IMR-90 (cell line): ENCODE measurements around the gene CMSS1. TPM values are rescaled to one million over a fixed set of nuclear protein-coding genes. Genes with fewer than 3 reads are reported as not detected.

ENCODE experiments used
- ATAC-seq: fragments of 200-7000 bp; cut with Tn5 transposase; 2 replicates; pipeline ENCODE4 v1.9.1; 2020; ENCODE audit warnings: low read depth, mild to moderate bottlenecking, moderate library complexity
- BruUV-seq: library from RNA; stranded (reverse); fragments of 400-500 nt; replicated peaks from 2 replicates; lab custom pipeline; 2021; lab: Mats Ljungman, UMichigan
- CTCF ChIA-PET: fragments of 300-600 bp; formaldehyde crosslinking; extraction: SDS; loops from one replicate; lab custom pipeline; 2021; ENCODE audit warnings: antibody characterized with exemption; lab: Yijun Ruan, JAX
- POLR2A ChIA-PET: fragments of 300-600 bp; sonication (Branson Sonifier 250); formaldehyde crosslinking; loops from one replicate; lab custom pipeline; 2022; ENCODE audit warnings: antibody characterized with exemption; ENCODE audit not compliant: unreplicated experiment; lab: Charles Lee
- DNase-seq: peaks from one replicate; pipeline ENCODE4 v3.0.0; 2013
- H2AFZ ChIP-seq: replicated peaks from 2 replicates; pipeline ENCODE3; 2013; ENCODE audit warnings: low read length, mild to moderate bottlenecking; ENCODE audit not compliant: poor library complexity
- H2AK5ac ChIP-seq: 2 replicates; pipeline ENCODE4 v1.6.1; 2013; ENCODE audit warnings: low read depth, low read length, inconsistent platforms
- H2AK9ac ChIP-seq: replicated peaks from 2 replicates; pipeline ENCODE3; 2013; ENCODE audit warnings: mild to moderate bottlenecking, low read depth, low read length, moderate library complexity; ENCODE audit not compliant: poor library complexity
- H2BK120ac ChIP-seq: 2 replicates; pipeline ENCODE4 v1.6.1; 2013; ENCODE audit warnings: low read depth, low read length, inconsistent platforms
- H2BK15ac ChIP-seq: 3 replicates; pipeline ENCODE4 v1.6.1; 2013; ENCODE audit warnings: low read depth, low read length, inconsistent platforms
- H2BK20ac ChIP-seq: 2 replicates; pipeline ENCODE4 v1.6.1; 2013; ENCODE audit warnings: low read depth, mild to moderate bottlenecking, inconsistent platforms, low read length, moderate library complexity
- H2BK5ac ChIP-seq: 2 replicates; pipeline ENCODE4 v1.6.1; 2013; ENCODE audit warnings: mild to moderate bottlenecking, low read depth, low read length, inconsistent platforms; ENCODE audit not compliant: poor library complexity, severe bottlenecking
- H3K14ac ChIP-seq: replicated peaks from 2 replicates; pipeline ENCODE4 v1.6.1; 2013; ENCODE audit warnings: low read depth, low read length, inconsistent platforms
- H3K18ac ChIP-seq: 2 replicates; pipeline ENCODE4 v1.6.1; 2013; ENCODE audit warnings: low read depth, low read length, control low read depth
- H3K23ac ChIP-seq: 2 replicates; pipeline ENCODE4 v1.6.1; 2013; ENCODE audit warnings: low read depth, low read length, inconsistent platforms
- H3K27ac ChIP-seq: 2 replicates; pipeline ENCODE4 v1.5.1; 2013; ENCODE audit warnings: mild to moderate bottlenecking, control low read depth, low read length; ENCODE audit not compliant: insufficient read depth
- H3K27me3 ChIP-seq: 2 replicates; pipeline ENCODE4 v1.6.1; 2013; ENCODE audit warnings: low read length; ENCODE audit not compliant: control insufficient read depth, insufficient read depth
- H3K36me3 ChIP-seq: 2 replicates; pipeline ENCODE4 v1.6.1; 2013; ENCODE audit warnings: low read length, mixed read lengths; ENCODE audit not compliant: control insufficient read depth, insufficient read depth
- H3K4ac ChIP-seq: 2 replicates; pipeline ENCODE4 v1.6.1; 2013; ENCODE audit warnings: low read depth, low read length, inconsistent platforms
- H3K4me1 ChIP-seq: 2 replicates; pipeline ENCODE4 v1.6.1; 2013; ENCODE audit warnings: low read length, mixed read lengths; ENCODE audit not compliant: control insufficient read depth, insufficient read depth
- H3K4me2 ChIP-seq: 2 replicates; pipeline ENCODE4 v1.6.1; 2013; ENCODE audit warnings: low read depth, mild to moderate bottlenecking, control low read depth, low read length, moderate library complexity
- H3K4me3 ChIP-seq: 2 replicates; pipeline ENCODE4 v1.5.1; 2013; ENCODE audit warnings: low read depth, mild to moderate bottlenecking, control low read depth, low read length, moderate library complexity; ENCODE audit not compliant: insufficient read depth
- H3K56ac ChIP-seq: 2 replicates; pipeline ENCODE4 v1.6.1; 2013; ENCODE audit warnings: low read length, inconsistent platforms; ENCODE audit not compliant: insufficient read depth; ENCODE audit errors: extremely low read depth
- H3K79me1 ChIP-seq, 2 experiments: 2 replicates each; pipeline ENCODE4 v1.6.1; 2013; ENCODE audit warnings: low read length in 2 of 2, inconsistent platforms in 1 of 2, low read depth in 1 of 2
- H3K9ac ChIP-seq: 2 replicates; pipeline ENCODE4 v1.6.1; 2013; ENCODE audit warnings: low read depth, low read length, control low read depth
- H3K9me1 ChIP-seq: 2 replicates; pipeline ENCODE4 v1.6.1; 2013; ENCODE audit warnings: low read length, inconsistent platforms; ENCODE audit not compliant: insufficient read depth
- H3K9me3 ChIP-seq: 2 replicates; pipeline ENCODE4 v1.6.1; 2013; ENCODE audit warnings: low read length; ENCODE audit not compliant: control insufficient read depth, insufficient read depth
- H4K20me1 ChIP-seq: 2 replicates; pipeline ENCODE4 v1.6.1; 2013; ENCODE audit warnings: low read length, inconsistent platforms; ENCODE audit not compliant: insufficient read depth
- H4K5ac ChIP-seq: 2 replicates; pipeline ENCODE4 v1.6.1; 2013; ENCODE audit warnings: mild to moderate bottlenecking, low read depth, low read length, control low read depth
- H4K8ac ChIP-seq, 2 experiments: 2 replicates each; pipeline ENCODE4 v1.6.1; 2013; ENCODE audit warnings: low read depth in 2 of 2, low read length in 2 of 2, control low read depth in 1 of 2, inconsistent platforms in 1 of 2
- H4K91ac ChIP-seq: 2 replicates; pipeline ENCODE4 v1.6.1; 2013; ENCODE audit warnings: low read depth, low read length, inconsistent platforms; ENCODE audit not compliant: insufficient read depth
- CTCF ChIP-seq: conservative IDR thresholded peaks from 2 replicates; pipeline ENCODE4 v1.5.1; 2012; ENCODE audit warnings: mild to moderate bottlenecking, low read depth, low read length, improper control_type of control experiment
- NFE2L2 ChIP-seq: fragments of 150-350 bp; IDR thresholded peaks from 2 replicates; pipeline ENCODE4 v1.6.1; 2016; ENCODE audit warnings: low read depth, mild to moderate bottlenecking, low read length
- RFX5 ChIP-seq: IDR thresholded peaks from 2 replicates; pipeline ENCODE4 v1.8.0; 2012; ENCODE audit warnings: low read depth, mild to moderate bottlenecking, low read length, moderate library complexity
- SMC3 ChIP-seq: fragments of 150-350 bp; IDR thresholded peaks from 2 replicates; pipeline ENCODE4 v1.6.1; 2016; ENCODE audit warnings: low read depth, mild to moderate bottlenecking, antibody characterized with exemption, low read length, moderate library complexity
- USF2 ChIP-seq: fragments of 150-350 bp; IDR thresholded peaks from 2 replicates; pipeline ENCODE4 v1.6.1; 2017; ENCODE audit warnings: mild to moderate bottlenecking, antibody characterized with exemption, low read length, low read depth
- WGBS, 2 experiments: methylation state at CpG; one replicate each; pipeline versions ENCODE4 v1.1.5 to v1.1.7; 2013; ENCODE audit warnings: missing lambda C conversion rate in 2 of 2; ENCODE audit not compliant: insufficient read length in 1 of 2; ENCODE audit errors: extremely low coverage in 2 of 2; 5-methylcytosine and 5-hydroxymethylcytosine counted together
- dilution Hi-C: fragments of 300-500 bp; cut with HindIII; formaldehyde crosslinking; loops from one replicate; pipeline ENCODE4 v1.14.3; 2018; ENCODE audit warnings: low sequenced_read_pairs; ENCODE audit not compliant: unreplicated experiment
- in situ Hi-C: fragments of 300-500 bp; cut with MboI; formaldehyde crosslinking; loops from 3 replicates; pipeline ENCODE4 v1.14.3; 2019; ENCODE audit warnings: low sequenced_read_pairs, inconsistent platforms, mixed read lengths
- intact Hi-C: fragments of 100-400 bp; cut with micrococcal nuclease; formaldehyde crosslinking; loops from 2 replicates; pipeline ENCODE4 v1.10.0; 2022
- polyA plus RNA-seq, 3 experiments: library from polyadenylated mRNA; depleted of rRNA; stranded (reverse); fragments of >200 nt; gene quantifications; 2 replicates each; pipeline ENCODE4 v1.2.3, GENCODE V29; 2012; ENCODE audit warnings: low replicate concordance in 1 of 3
- total RNA-seq: library from RNA; depleted of rRNA; stranded (reverse); fragments of >200 nt; gene quantifications from 2 replicates; pipeline ENCODE4 v1.2.3, GENCODE V29; 2012

Gene CMSS1
- total and polyA plus RNA-seq, 2 of the 4 experiments (the other 2 are of a cell fraction) = 12.5 to 13.6 TPM

- no peaks in the 10 kb centered on the region for H3K27me3 ChIP-seq
- intact Hi-C loops = loop anchor here (5.0 kb wide), 1 partner anchor 783 kb away; no protein-coding TSS in a partner anchor
- no peak overlapping the region for H2BK5ac ChIP-seq
- ATAC-seq = no peak
- H3K9ac ChIP-seq = no peak overlapping the region
- no peaks in the 10 kb centered on the region for H3K79me1 ChIP-seq
- H4K8ac ChIP-seq = no peak overlapping the region
- H4K91ac ChIP-seq = no peak overlapping the region
- no peak overlapping the region for H3K56ac ChIP-seq
- H4K20me1 ChIP-seq = no peaks in the 10 kb centered on the region
- no peak overlapping the region for H2AK9ac ChIP-seq
- no peak overlapping the region for H2AK5ac ChIP-seq
- no peak overlapping the region for H2BK15ac ChIP-seq
- ChIA-PET POLR2A (no interaction called here), CTCF (no interaction called here)
- no peak overlapping the region for H3K23ac ChIP-seq
- 80% methylated on average over 1 of the region's 2 CpGs; no CpG with 5 or more reads in 1 of the 2 experiments for WGBS, 2 experiments
- H3K9me3 ChIP-seq = peaks cover 8% of the 10 kb centered on the region
- H3K4me2 ChIP-seq = no peak overlapping the region
- BruUV-seq = no TSS peak
- H3K4me1 ChIP-seq = no peaks in the 10 kb centered on the region
- TF ChIP-seq SMC3 = no peak
- TF ChIP-seq USF2 = no peak
- no peak for TF ChIP-seq RFX5
- no peak for TF ChIP-seq CTCF
- no peak for TF ChIP-seq NFE2L2
- H3K4ac ChIP-seq = no peak overlapping the region
- no peak overlapping the region for H3K4me3 ChIP-seq
- in situ Hi-C loops = no loop called here
- H2BK120ac ChIP-seq = no peak overlapping the region
- no peak overlapping the region for H2BK20ac ChIP-seq
- H2AFZ ChIP-seq = no peak overlapping the region
- no peak for DNase-seq
- no peaks in the 10 kb centered on the region for H3K36me3 ChIP-seq
- no peak overlapping the region for H4K5ac ChIP-seq
- no peaks in the 10 kb centered on the region for H3K9me1 ChIP-seq
- H3K18ac ChIP-seq = no peak overlapping the region
- dilution Hi-C loops = no loop called here
- H3K27ac ChIP-seq = no peak overlapping the region
- H3K14ac ChIP-seq = no peak overlapping the region
Observed at GRCh38 chr3:99805160-99805559, 12.5 kb upstream of the CMSS1 start.
